AG09319 (cell line): ENCODE data around the gene ZNF836.

ENCODE experiments used
- DNase-seq: peaks from one replicate; pipeline ENCODE4 v3.0.0-alpha.2; 2010; ENCODE audit warnings: low read depth; ENCODE audit errors: extremely low read depth
- TF ChIP-seq, protein P1 (sequence below): IDR thresholded peaks from 2 replicates; pipeline ENCODE4 v1.5.1; 2011; ENCODE audit warnings: low read depth, mild to moderate bottlenecking, inconsistent platforms, low read length, moderate library complexity

ZNF836 gene

DNA sequence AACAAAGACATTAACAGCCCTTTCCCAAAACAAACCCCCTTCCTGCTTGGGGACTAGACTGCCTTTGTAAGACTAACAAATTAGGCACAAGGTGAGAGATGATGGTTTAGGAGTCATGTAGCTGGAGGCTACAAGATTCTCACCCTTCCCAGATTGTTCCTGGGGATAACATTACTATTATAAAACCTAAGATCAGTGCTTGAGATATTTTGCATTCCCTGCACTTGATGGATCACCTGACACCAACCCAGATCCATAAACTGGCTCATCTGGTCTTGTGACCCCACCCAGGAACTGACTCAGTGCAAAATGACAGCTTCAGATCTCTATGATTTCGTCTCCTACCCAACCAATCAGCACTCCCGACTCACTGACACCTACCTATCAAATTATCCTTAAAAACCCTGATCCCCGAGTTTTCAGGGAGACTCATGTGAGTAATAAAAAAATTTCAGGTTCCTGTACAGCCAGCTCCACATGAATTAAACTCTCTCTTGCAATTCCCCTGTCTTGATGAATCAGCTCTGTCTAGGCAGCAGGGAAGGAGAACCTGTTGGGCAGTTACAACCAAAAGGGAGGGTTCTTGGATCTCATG lies 29.3 kb downstream of the ZNF836 start:
- no peak for DNase-seq
- TF ChIP-seq, protein P1, sequence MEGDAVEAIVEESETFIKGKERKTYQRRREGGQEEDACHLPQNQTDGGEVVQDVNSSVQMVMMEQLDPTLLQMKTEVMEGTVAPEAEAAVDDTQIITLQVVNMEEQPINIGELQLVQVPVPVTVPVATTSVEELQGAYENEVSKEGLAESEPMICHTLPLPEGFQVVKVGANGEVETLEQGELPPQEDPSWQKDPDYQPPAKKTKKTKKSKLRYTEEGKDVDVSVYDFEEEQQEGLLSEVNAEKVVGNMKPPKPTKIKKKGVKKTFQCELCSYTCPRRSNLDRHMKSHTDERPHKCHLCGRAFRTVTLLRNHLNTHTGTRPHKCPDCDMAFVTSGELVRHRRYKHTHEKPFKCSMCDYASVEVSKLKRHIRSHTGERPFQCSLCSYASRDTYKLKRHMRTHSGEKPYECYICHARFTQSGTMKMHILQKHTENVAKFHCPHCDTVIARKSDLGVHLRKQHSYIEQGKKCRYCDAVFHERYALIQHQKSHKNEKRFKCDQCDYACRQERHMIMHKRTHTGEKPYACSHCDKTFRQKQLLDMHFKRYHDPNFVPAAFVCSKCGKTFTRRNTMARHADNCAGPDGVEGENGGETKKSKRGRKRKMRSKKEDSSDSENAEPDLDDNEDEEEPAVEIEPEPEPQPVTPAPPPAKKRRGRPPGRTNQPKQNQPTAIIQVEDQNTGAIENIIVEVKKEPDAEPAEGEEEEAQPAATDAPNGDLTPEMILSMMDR: no peak

DNA sequence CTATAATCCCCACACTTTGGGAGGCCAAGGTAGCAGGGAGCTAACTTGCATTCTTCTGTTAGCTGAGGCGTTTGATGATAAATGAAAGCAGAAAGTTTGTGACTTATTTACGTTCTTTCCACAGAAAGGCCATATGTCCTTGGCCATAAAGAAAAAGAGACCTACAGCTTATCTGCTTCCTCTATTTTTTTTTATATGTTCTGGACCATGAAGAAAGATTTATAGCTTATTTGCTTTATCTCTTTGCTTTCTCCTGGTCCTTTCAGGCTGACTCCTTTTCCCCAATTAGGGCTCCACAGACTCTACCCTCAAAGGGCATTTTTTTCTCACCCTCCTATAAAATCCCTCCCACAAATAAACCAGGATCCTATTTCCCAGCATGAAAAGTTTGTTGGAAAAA lies 30.2 kb downstream of the ZNF836 start:
- TF ChIP-seq, protein P1: no peak
- no peak for DNase-seq

DNA sequence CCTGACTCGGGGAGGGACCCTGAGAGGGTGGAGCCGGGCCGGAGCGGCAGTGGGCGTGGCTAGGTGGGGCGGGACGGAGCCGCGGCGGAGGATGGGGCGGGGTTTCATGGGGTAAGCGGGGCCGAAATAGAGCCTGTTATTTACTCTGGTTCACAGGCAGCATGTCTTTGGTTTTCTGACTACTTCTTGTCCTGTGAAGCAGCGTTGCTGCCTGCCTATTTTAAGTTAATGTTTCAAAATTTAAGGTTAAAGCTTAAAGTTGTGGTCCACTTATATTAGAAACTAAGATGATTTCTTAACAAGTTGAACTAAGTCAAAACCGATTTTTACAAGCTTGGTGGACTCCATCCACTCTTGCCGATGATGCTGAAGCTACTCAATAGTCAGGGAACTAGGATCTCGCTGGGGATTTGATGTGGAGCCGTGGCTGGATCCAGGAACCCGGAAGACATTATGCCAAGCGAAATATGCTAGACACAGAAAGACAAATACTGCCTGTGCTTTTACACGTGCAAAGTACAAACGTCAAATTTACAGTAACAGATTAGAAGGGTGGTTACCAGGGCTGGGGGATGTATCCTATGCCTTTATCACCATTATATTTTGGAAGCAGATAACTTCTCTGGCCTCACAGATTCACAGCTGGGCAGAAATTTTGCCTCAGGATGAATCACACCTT lies 31.2 kb downstream of the ZNF836 start:
- TF ChIP-seq, protein P1: no peak
- no peak for DNase-seq

DNA sequence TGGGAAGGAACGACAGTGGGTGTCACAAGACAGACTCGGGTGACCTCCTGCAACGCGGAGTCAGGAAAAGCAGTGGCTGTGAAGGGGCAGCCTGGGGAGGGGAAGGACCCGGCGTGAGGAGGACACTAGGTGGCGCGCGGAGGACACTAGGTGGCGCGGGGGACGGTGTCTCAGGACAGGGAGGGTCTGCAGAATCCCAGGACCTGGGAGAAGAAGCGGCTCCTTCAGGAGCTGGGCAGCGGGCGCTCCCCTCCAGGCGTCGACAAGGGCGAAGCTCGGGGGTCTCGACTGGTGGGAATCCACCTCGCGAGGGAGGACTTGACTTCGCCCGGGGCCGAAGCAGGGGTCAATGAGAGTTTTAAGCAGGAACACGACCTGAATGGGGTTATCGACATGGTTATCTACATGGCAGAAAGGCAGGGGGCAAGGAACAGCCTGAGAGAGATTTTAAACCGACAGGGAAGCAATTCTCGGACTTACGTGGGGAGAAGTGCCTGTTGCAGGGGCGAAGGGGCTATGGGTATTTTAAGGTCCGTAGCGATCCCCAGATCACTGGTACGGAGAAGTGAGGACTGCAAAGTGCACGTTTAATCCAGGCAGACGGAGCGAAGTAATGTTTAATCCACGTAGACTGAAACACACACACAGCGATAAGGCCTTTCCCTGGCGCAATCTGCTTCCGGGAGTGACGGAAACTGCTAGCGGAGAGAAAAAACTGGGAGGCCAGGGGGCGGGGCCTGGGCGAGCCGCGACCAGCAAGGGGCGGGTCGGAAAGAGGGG lies 32.0 kb downstream of the ZNF836 start, which contains the start of gene ZNF616:
Gene ZNF616 (minus strand): TSS at position 687 of the 780 bp plus-strand sequence. CDS start 9,426 bp downstream, outside the sequence.
- DNase-seq: peak; percentile 82
- TF ChIP-seq, protein P1: peak; percentile 84

DNA sequence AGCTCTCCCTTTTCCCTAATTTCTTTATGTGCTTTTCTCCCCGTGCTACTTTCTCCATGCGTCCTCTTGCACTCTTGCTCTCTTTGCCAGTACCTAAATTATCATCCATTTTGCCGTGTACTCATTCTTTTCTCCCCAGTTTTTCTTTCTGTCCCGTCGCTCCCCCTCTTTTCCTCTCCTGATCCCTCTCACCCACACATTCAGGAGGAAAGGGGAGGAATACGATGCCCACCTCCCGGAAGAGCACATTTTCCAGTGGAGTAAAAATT lies 32.5 kb downstream of the ZNF836 start:
- DNase-seq: no peak

DNA sequence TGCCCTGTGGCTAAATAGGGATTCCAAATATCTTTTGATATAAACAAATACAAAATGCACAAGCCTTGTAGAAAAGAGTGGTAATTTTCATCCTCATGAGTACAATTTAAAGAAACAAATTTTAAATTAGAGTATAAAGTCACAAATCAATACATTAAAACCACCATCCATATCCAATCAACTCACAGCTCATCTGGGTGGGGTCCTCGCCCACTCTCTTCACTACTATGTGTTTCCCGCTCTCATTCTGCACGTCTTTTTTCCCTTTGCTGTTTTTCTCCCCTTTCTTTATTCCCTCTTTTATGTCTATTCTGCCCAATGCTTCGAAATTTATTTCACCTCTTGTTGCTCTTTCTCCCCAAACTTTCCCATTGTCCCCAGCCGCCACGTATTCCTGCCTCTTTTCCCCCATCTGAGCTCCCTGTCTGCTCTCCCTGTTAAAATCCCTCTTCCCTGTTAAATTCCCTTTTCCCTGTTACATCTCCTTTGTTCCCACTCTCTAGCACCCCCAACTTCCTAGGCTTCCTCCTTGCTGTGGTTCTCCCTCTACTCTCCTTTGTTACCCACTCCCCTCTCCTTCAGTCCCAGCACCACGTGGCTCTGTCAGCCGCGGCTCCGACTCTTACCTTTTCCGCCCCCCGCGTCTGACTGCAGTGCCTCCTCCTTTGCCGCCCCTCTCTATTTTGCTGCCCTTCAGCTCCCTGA lies 33.0 kb downstream of the ZNF836 start:
- DNase-seq: no peak
- TF ChIP-seq, protein P1: no peak

More for the DNA sequence above, 32.5 kb downstream of the ZNF836 start:
- TF ChIP-seq, protein P1: no peak
